Activated CD8-positive, alpha-beta memory T cell treated with anti-CD3 and anti-CD28 coated beads for 48 hours (primary cell): ENCODE data around the gene ZC3HAV1L.
"Not testable (repeated sequence)": the region's sequence is repeated elsewhere in the genome, so short reads cannot be mapped to it uniquely, and the experiment has no call there.

Experiments used
- DNase-seq, 3 experiments: peaks; one replicate each; pipeline ENCODE4 v3.0.0-alpha.2; 2020; ENCODE audit warnings: low read depth in 2 of 3, low spot score in 2 of 3

ZC3HAV1L gene

DNA sequence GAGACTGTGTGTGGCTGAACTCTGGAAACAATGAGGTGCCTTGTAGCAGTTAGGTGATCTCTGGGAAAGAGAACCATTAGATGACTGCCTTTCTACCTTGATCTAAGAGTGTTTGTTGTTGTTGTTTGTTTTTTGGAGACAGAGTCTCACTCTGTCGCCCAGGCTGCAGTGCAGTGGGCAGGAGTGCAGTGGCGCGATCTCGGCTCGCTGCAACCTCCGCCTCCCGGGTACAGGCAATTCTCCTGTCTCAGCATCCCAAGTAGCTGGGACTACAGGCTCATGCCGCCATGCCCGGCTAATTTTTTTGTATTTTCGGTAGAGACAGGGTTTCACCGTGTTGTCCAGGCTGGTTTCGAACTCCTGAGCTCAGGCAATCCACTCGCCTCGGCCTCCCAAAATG is 18.8 kb upstream of the ZC3HAV1L start:
- DNase-seq: not testable (repeated sequence)

DNA sequence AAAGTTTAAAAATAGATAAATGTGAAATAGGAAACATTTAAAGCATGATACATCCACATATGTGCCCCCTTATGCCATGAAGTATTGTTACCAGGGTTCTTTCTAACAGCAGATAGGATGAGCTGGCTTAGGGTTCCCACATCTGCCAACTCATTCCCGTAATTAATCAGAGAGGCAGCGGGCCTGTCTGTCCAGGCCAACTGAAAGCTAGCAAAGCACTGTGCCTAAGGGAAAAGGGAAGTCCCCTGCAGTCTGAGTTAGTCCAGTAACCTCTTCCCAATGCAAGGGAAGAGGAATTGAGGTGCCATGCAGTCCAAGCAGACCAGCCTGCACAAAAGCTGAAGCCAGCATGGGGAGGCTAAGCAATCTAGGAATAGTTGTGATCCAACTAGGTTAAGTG is 18.3 kb upstream of the ZC3HAV1L start:
- DNase-seq: no peak

DNA sequence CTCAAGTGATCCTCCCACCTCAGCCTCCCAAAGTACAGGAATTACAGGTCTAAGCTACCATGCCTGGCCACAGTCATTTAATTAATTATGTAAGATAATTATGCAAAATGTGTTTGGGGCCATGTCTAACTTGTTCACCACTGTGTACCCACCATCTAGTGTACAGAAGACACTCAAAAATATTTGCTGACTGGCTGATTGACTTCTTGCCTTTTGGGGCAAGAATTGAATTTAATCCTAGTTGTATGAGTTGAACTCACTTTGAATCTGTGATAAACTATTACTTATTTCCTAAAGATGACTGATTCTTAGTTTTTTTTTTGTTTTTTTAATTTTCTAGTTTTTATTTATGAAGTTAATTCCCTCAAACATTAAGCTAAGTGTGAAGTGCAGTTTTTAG is 15.8 kb upstream of the ZC3HAV1L start:
- DNase-seq: no peak

DNA sequence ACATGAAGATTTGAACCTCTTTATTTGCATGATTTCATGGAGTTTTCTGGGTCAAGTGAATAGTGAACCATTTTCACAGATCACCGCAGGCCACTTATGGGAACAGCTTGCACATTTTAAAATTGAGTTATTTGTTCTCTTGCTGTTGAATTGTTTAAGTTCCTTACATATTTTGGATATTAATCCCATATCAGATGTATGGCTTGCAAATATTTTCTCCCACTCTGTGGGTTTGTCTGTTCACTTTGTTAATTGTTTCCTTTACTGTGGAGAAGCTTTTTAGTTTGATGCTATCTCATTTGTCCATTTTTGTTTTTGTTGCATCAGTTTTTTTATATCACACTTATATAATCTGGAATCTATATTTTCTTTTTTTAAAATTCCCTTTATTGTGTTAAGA is 14.1 kb upstream of the ZC3HAV1L start:
- no peak for DNase-seq

DNA sequence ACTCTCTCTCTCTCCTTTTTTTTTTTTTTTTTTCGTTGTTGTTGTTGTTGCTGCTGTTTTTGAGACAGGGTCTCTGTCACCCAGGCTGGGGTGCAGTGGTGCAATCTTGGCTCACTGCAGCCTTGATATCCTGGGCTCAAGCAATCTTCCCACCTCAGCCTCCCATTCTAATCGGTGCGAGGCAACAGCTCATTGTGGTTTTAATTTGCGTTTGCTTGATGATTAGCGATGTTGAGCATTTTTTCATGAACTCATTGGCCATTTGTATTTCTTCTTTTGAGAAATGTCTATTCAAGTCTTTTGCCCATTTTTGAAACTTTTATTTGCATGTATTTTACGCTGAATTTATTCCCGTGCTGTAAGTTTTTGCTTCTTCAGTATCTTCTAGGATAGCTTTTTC is 13.3 kb upstream of the ZC3HAV1L start:
- no peak for DNase-seq

DNA sequence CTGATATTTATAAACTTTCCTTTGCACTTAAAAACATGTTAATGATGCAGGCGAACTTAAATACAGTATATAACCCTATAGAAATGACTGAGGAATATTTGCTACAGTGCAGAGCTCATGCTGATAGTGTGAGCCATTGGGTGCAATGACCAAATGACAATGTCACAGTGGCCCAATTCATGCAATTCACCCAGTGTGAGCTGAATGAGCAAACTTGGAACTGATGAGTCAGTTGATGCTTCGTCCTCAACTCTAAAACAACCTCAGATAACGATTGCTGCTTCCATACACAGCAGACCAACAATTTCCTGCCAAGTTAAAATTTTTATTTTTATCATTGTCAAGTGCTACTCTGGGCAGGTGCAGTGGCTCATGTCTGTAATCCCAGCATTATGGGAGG is 12.1 kb upstream of the ZC3HAV1L start:
- DNase-seq: no peak

DNA sequence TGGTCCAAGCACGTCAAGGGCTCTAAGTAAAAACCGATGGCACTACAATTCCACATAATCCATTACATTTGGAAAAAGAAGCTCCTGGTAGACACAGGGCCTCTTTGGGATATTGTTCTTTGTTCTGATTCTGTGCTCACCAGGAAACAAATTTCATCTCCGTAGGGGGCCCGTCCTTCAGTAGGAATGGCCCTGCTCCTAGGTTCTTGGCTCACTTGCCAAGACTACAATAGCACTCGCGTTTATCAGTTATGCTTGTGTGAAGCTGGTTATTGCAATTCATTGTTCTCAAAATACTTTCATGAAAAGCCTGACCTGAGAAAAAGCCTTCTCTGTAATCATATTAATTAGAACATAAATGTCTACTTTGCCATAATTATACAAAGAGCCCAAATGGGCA is 10.3 kb upstream of the ZC3HAV1L start:
- DNase-seq: no peak

DNA sequence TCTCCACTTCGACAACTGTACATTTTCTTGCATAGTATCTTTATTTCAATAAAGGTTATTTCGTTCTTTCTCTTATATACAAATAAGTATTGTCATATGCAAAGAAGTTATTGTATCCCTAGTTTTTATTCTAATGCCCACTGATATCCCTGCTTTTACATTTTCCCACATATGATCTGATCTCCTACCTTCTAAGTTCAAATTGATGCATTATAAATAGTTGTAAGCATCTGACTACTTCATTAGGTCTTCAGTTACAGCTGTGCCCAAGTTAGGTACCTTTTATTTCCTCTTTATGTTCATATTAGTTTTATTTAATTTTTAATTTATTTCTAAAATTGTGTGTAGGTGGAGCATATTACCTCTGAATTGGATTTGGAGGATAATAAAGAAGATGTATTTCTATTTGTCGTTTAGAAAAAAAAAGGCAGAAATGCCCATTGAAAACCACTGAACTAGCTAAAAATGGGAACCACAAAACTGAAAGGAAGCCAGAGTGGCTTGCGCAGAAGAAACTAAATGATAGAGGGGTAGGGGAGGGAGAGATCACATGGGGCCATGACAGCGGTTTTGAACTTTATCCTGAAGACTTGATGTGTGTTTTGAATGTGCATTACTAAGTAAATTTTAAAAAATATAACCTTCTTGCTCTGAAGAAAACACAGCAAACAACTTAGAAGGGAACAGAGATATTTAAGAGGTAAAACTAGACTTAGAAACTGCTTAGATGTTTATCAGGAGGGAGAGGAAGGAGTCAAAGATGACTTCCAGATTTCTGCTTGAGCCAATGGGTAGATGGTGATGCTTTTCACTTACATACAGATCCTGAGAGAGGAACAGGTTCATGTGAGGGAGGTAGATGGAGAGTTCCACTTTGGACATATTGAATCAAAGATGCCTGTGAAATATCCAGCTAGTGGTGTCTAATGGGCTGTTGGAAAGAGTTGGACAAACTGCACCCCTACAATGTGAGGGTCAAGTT is 9.3 kb upstream of the ZC3HAV1L start:
- no peak for DNase-seq

DNA sequence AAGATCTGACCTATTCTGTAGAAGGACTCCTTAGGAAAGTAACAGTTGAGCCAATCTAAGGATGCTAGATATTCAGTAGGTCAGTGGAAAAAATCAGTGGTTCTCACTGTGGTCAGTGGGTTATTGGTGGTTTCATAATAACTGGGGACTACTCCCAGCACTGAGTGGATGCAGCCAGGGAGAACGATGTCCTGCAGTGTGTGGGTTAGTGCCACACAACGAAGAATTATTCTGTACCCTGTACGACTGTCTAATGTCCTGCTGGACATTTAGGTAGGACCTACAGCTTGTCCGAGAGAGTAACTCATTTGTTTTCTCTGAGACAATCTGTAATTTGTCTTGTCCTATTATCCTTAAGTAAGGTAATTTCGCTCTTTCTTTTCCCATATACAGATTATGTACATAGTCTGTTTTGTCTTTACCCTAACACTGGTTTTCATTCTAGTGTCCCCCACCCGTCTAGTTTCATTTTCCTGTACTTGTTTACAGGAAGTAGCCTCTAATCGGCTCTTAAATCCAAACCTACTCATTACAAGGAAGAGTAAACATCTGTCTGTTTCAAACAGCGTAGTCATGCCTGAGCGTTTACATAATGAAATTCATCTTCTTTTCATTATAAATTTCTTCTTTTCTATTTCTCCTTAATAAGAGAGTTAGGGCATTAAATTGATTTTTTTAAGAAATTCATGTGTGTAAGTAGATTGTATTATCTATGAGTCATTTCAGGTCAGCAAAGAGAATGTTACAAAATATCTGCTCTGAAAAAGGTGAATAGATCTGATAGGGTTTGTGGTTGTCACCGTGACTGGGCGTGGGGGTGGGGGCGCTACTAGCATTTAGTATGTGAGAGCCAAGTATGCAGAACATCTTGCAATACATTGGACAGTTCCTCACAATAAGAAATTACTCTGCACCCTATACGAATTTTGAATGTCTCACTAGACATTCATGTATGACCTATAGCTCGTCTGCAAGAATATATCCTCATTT is 8.3 kb upstream of the ZC3HAV1L start:
- peak in 1 of 3 experiments; percentile 19 for DNase-seq

DNA sequence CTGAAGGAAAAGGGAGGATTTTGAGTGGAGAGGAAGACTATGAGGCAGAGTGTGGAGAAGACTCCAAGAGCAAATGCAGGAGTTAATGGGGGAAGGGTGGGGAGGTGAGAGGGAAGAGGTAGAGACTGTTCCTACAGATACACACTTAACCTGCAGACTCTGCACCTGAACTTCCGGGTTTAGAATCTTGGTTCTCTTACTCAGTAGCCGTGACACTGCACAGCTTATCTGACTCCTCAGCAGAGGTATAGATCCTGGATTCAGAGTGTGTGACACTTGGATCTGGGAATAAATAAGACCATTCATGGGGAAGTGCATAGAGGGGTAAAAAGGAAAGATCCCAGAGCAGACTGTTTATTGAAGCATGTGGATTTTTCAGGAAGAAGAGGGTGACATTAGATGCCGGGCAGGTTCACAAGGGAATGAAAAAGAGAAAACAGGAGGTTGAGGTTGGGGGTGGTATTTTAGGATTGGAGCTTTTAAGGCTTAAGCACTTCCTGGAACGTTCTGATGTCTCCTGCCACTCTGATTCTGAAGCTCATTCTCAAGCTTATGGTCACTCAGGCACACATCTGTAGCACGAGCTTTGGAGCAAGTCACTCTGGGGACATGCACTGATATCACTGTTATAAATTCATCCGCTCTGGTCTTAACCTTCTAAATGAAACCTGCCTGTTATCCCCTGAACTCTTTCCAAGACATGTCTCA is 5.7 kb upstream of the ZC3HAV1L start:
- DNase-seq: no peak

DNA sequence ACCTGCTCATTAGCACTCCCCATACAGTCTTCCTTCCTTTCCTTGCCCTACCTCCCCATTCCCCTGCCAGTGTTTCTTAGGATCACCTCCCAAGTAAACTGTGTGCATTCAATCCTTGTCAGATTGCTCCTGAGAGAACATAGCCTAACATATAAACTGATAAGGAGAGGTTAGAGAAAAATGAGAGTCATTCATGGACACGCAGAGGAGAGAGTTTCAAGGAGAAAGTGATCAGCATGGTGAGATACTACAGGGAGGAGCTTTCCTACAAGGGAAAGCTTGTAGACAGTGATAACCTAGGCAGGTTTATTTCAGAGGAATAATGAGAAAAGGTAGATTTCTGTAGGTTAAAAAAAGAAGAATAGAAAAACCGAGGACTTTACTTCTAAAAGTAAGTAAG is 2.8 kb upstream of the ZC3HAV1L start:
- DNase-seq: no peak

DNA sequence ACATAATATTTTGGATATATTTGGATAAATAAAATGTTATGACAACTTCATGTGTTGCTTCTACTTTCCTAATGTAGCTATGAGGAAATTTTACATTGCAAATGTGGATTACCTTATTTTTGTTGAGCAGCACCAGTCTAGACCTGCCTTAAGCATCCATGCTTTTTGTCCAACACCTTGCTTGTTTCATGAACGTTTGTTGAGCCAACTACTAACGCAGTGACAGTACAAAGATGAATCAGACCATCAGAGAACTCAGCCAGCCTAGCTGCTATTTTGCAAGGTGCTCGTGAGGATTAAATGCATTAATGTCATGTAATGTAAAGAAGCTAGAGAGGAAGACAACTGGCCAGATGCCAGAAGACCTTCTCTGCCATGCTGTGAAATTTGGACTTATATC is 1.1 kb upstream of the ZC3HAV1L start:
- no peak for DNase-seq

DNA sequence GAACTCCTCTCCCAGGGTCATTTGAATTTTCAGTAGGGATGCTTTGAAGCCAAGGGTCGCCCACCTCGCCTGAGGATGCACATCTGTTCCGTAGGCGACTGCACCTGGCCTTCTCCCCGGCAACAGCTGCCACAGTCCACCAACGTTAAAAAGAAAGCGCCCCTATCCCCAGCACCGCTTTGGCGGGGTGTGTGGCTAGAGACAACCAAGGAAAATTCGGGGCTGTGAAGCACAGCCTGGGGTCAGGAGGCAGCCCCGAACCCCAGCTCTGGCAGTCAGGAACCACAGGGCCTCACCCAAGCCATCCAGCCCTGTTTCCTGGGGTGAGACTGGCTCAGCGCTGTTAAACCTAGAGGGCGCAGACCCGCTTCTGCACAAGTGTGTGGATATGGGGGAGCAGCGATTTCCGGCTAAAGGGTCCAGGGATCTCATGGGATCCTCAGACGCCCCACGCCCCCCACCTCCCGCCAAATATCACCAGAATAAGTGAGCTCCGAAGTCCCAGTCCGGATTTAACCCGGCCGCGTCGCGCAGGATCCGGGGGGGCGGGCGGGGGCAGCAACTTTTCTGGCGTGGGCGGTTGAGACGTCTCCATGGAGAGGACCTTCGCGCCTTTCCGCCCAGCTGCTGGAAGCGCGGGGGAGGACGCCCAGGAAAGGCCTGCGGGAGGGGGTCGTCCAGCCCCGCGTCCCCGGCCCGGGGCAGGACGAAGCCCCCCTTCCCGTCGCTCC is 822 bp downstream of the ZC3HAV1L start:
- no peak for DNase-seq

DNA sequence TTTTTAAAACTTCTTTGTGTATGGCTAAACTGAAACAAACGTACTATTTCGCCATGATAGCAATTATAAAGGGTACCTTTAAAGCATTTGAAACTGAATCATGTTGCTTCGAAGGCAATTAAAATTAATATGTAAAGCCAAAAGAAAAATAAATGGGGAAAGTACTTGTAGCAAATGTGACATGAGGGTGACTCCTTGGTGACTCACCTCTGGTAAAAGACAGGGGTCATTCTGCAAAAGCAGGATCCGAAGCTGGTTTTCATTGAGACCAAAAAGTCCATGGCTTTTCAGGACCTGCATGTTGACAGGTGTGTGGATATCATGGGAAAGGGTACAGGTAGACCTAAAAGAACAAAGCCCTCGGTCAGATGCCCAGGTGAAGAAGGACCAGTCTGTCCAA is 1.5 kb downstream of the ZC3HAV1L start:
- DNase-seq: no peak

DNA sequence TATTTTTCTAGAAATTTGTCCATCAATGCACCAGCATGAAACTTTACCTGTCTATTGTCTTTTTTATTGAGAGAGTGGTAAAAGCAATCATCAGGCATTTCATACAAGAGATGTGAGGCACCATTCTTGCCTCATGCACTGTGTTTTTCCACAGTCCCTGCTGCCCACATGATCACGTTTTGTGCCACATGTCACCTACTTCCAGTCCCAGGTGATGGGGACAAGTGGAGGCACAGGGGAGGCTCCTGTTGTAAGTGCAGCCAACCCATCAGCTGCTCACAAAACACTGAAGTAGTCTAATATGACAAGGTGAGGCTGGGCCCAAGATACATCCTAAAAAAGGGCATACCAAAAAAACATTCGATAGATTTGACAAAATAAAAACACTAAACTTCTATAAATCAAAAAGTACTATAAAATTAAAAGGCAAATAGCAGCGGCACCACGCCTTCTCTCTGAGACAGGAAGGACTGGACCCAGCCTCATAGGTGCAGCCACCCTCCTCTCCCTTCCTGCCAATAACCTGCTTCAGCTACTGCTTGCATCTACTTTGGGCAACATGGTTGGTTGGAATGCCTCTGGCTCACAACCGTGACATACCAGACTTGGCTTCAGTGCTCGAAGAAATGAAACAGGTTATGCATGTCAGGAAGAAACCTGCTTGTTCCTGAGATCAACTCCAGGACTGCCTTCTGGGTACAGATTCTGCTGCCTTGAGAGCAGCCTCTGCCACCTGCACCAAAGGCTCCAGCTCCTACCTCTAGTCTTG is 2.3 kb downstream of the ZC3HAV1L start:
- no peak for DNase-seq

DNA sequence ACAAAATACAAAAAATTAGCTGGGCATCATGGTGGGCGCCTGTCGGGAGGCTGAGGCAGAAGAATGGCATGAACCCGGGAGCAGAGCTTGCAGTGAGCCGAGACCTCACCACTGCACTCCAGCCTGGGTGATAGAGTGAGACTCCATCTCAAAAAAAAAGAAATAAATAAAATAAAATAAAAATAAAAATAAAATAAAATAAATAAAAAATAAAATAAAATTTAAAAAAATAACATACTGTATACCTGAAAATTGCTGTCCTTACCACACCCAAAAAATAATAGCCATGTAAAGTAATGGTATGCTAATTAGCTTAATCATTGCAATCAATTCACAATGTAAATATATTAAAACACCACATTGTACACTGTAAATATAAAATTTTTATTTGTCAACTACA is 3.4 kb downstream of the ZC3HAV1L start:
- no peak for DNase-seq

DNA sequence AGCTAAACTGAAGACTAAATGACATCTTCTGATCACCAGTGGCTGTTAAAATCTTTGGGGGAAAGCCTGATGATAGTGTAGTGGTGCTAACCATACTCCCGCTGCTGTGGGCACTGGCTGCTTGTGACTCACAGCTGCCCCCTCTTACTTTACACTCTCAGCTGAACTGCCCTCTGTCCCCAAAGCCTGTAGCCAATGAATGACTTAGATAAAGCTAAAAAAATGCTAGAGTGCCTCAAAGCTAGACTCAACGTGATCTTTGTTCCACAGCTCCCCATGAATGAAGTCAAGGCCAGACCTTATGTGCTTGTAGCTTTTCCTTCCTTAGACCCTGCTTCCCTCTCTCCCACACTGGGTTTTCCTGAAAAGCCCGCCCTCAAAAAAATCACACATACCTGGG is 6.5 kb downstream of the ZC3HAV1L start:
- no peak for DNase-seq

DNA sequence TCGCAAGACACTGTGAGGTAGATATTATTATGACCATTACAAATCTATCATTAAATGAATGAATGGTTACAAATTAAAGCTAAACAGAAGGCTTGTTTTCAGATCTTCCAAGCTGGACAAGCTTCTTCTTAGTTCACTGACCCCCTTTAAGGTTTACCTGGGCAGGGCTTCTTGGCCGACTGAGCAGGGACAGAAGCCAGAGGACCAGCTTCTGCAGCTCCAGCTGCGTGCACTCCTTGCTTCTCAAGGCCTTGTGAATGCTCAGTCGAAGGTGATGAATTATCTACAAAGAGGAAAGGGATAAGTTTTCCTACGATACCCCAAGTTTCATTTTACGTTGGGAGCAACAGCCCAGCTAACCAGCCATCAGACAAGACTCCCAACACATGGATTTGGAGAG is 9.3 kb downstream of the ZC3HAV1L start:
- no peak for DNase-seq

DNA sequence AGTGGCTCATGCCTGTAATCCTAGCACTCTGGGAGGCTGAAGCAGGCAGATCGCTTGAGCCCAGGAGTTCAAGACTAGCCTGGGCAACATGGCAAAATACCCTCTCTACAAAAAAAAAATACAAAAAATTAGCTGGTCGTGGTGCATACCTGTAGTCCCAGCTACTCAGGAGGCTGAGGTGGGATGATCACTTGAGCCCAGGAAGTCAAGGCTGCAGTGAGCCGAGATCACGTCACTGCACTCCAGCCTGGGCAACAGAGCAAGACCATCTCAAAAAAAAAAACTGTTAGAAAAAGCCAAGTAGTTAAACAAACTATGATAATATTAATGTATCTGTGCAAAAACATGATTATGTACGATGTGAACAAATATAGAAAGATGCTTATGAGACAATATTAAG is 10.0 kb downstream of the ZC3HAV1L start:
- DNase-seq: not testable (repeated sequence)

DNA sequence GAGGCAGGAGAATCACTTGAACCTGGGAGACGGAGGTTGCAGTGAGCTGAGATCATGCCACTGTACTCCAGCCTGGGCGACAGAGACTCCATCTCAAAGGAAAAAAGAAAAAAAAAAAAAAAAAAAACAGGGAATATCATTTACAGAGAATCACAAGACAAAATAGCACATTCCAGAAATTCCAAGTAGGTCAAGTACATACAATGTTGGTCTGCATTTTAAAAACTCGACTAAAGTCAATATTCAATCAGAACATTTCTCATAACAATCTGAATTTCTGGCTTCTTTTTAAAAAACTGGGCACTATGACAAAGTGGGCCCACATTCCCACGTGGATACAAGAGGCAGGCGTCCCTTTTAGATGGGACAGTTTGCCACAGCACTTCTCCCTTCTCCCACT is 12.8 kb downstream of the ZC3HAV1L start:
- no peak for DNase-seq
